Activated T-helper 17 cell treated with anti-CD3 and anti-CD28 coated beads, Interleukin-2, amount 50 U/mL, for 72 hours (primary cell): ENCODE results near the gene SPATA25. TPM values are rescaled to one million over a fixed set of nuclear protein-coding genes. Genes with fewer than 3 reads are reported as not detected.
A peak's percentile ranks its signal among the peaks of the same experiment; 100 is the strongest.
"Not testable (repeated sequence)": the region's sequence is repeated elsewhere in the genome, so short reads cannot be mapped to it uniquely, and the experiment has no call there.

ENCODE experiments used
- ATAC-seq: fragments of 150-1000 bp; cut with Tn5 transposase; replicated peaks from 2 replicates; pipeline ENCODE4 v1.10.0; 2021; ENCODE audit warnings: mild to moderate bottlenecking, moderate library complexity
- H3K27ac Mint-ChIP-seq: one replicate; pipeline ENCODE4 v1.8.0; 2022; ENCODE audit warnings: mixed read lengths
- H3K27me3 Mint-ChIP-seq: one replicate; pipeline ENCODE4 v1.8.0; 2022; ENCODE audit warnings: mixed read lengths
- H3K36me3 Mint-ChIP-seq: one replicate; pipeline ENCODE4 v1.8.0; 2022; ENCODE audit warnings: low read depth, mild to moderate bottlenecking, mixed read lengths
- H3K4me1 Mint-ChIP-seq: one replicate; pipeline ENCODE4 v1.8.0; 2022; ENCODE audit warnings: mixed read lengths
- H3K4me3 Mint-ChIP-seq: one replicate; pipeline ENCODE4 v1.8.0; 2022; ENCODE audit warnings: mild to moderate bottlenecking, mixed read lengths
- H3K9me3 Mint-ChIP-seq: one replicate; pipeline ENCODE4 v1.8.0; 2022; ENCODE audit warnings: mixed read lengths
- total RNA-seq, 2 donors: library from RNA; stranded (reverse); gene quantifications; one replicate each; pipeline ENCODE4 v1.2.3, GENCODE V29; 2022

SPATA25 gene
- total RNA-seq, 2 donors from 2014 or later = 0.69 to 0.74 TPM

DNA sequence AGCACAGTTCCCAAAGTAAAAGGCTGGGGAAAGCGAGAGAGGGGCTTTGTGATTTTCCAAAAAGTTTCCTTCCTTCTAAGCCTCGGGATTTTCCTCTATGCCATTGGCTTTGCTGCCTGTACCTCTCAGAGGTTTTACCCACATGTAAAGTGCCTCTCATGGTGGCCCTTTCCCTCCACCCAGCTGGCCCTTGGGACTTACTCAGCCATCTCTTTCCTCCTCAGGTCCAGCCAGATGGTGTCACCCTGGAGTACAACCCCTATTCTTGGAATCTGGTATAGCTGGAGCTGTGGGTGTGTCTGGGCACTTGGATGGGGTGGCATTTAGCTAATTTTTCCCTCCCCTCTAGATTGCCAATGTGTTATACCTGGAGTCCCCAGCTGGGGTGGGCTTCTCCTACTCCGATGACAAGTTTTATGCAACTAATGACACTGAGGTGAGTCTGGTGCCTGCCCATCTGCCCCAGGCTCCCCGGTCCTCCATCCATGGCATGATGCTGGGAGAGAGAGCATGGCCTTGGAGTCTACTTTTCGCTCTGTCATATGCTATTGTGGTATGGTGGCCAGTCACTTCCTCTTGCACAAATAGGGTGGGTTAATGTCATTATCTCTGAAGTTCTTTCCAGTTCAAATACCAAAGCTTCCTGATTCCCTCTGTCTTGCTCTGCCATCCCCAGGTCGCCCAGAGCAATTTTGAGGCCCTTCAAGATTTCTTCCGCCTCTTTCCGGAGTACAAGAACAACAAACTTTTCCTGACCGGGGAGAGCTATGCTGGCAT, 4.8 kb upstream of the SPATA25 start:
- ATAC-seq = no peak
- peak overlapping the region; percentile 95 for H3K4me3 Mint-ChIP-seq
- H3K27me3 Mint-ChIP-seq = no peaks in the 10 kb centered on the region
- H3K9me3 Mint-ChIP-seq = no peaks in the 10 kb centered on the region
- peak overlapping the region; percentile 90 for H3K27ac Mint-ChIP-seq
- H3K4me1 Mint-ChIP-seq = peaks cover 15% of the 10 kb centered on the region
- peaks cover 55% of the 10 kb centered on the region for H3K36me3 Mint-ChIP-seq

DNA sequence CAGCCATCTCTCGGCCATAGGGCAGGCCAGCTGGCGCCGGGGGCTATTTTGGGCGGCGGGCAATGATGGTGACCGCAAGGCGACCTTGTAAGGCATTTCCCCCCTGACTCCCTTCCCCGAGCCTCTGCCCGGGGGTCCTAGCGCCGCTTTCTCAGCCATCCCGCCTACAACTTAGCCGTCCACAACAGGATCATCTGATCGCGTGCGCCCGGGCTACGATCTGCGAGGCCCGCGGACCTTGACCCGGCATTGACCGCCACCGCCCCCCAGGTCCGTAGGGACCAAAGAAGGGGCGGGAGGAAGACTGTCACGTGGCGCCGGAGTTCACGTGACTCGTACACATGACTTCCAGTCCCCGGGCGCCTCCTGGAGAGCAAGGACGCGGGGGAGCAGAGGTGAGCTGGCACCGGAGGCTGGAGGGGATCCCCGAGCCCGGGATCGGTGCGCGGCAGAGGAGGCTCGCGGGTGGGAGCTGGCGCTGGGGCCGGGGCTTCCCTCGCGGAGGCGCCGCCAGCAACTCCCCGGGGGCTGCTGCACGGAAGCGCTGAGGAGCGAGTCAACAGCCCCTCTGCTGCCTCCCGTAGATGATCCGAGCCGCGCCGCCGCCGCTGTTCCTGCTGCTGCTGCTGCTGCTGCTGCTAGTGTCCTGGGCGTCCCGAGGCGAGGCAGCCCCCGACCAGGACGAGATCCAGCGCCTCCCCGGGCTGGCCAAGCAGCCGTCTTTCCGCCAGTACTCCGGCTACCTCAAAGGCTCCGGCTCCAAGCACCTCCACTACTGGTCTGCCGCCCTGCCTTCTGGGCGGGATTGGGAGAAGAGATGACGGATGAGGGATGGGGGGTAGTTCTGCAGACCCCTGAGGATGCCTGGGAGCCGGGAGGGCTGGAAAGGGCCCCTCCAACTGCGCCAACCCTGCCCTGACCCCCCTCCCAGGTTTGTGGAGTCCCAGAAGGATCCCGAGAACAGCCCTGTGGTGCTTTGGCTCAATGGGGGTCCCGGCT, 3.9 kb upstream of the SPATA25 start, which contains the start of the genes CTSA and NEURL2:
TSS of gene CTSA (plus strand) at position 351 of the 999 bp plus-strand sequence. CDS start at position 585, 234 bp downstream.
TSS of gene NEURL2 (minus strand) at position 224 of the 999 bp plus-strand sequence. CDS start at position 7, 217 bp downstream.
- H3K36me3 Mint-ChIP-seq = peaks cover 46% of the 10 kb centered on the region
- peak; percentile 84 for ATAC-seq
- peaks cover 15% of the 10 kb centered on the region for H3K4me1 Mint-ChIP-seq
- peak within 1 kb of the TSS; percentile 90 for H3K27ac Mint-ChIP-seq
- H3K9me3 Mint-ChIP-seq = no peaks in the 10 kb centered on the region
- H3K27me3 Mint-ChIP-seq = no peaks in the 10 kb centered on the region
- peak within 1 kb of the TSS; percentile 95 for H3K4me3 Mint-ChIP-seq

DNA sequence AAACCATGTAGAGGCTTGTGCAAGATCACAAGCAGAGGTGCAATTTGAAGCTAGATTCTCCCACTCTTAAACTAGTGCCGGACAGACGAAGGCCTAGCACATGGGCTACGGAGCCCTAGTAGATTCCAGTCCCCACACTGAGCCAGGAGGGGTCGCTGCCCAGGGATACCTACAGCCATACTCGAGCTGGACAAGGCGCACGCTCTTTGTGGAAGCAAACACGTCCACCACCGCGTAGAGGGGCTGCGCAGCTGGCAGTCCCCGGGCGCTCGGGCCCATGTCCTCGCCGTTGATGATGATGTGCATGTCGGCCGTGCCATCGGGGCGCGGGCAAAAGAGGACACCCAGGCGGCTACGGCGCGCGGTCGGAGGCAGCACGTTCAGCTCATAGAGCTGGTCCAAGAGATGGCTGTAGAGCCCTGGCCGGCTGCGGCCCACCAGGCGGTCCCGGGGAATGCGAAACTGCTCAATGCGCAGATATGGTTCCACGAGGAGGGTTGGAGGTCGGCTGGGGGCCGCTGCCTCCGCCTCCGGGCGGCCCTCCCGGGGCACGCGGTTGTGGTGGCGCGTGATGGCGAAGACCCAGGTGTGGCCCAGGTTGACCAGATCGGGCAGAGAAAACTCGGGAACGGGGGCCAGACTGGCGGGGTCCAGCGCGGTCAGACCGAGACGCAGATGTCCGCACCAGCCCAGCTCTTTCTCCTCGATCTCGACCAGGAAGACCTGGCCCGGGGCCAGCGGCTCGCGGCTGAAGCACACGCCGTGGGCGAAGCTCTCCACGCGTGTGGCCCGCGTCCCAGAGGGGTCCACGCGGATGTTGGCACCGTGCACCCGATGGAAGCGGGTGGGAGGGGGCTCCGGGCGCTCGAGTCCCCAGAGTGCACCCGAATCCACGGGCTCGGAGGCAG, 2.9 kb upstream of the SPATA25 start:
- peaks cover 36% of the 10 kb centered on the region for H3K36me3 Mint-ChIP-seq
- H3K27ac Mint-ChIP-seq = peak overlapping the region; percentile 90
- no peaks in the 10 kb centered on the region for H3K27me3 Mint-ChIP-seq
- H3K4me3 Mint-ChIP-seq = peak overlapping the region; percentile 95
- peaks cover 15% of the 10 kb centered on the region for H3K4me1 Mint-ChIP-seq
- peak; percentile 5 for ATAC-seq
- no peaks in the 10 kb centered on the region for H3K9me3 Mint-ChIP-seq

DNA sequence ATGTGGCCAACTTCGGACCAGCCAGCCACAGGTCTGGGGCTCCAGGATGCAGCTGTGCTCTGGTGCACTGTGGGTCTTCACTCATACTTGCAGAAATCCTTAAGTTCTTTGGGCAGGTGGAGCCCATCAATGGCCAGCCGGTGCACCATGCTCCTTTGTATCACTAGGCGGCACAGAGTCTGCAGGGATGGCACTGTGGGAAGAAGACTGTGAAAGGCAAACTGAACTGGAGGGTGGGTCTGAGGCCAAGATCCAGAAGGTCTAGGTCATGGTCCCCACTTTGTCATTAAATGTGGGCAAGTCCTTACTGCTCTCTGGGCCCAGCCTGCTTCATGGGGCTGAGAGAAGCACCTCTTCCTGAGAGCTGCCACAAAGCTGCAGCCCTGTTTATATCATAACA, 1.3 kb upstream of the SPATA25 start:
- Mint-ChIP-seq H3K36me3 (peaks cover 30% of the 10 kb centered on the region), H3K9me3 (no peaks in the 10 kb centered on the region)

DNA sequence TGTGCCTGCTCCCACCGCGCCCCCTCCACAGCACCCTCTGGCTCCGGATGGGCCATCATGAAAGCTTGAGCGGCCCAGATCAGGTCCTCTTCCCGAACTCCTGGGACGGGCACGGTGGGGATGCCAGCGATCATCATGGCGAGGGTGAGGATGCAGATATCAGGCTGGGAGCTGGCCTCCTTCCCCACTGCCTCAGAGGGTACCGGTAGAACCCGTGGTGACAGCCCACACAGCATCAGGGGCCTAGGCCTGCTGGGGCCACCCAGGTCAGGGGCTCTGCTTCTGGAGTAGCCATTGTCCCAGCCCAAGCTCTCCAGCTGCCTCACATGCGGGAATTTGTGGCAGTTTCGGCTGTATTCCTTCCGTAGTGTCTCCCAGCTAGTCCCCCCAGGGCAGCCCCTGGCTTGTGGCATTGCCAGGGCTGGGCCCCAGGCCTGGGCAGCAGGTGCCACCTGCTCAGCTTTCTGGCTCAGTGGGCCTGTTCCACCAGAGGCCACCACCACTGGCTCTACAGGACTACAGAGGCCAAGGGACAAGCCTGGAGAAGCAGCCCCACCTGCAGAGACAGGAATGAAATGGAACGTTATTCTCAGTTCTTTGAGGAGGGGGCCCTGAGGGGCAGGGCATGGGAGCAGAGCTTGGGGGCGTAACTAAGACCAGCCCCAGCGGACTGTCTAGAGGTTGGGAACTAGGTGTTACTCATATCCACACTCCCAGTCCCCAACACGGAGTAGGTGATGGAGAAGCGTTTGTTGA, 654 bp downstream of the SPATA25 start:
- Mint-ChIP-seq H3K9me3 (no peaks in the 10 kb centered on the region), H3K4me3 (no peak overlapping the region), H3K27me3 (no peaks in the 10 kb centered on the region), H3K4me1 (peaks cover 18% of the 10 kb centered on the region), H3K27ac (no peak overlapping the region), H3K36me3 (peaks cover 29% of the 10 kb centered on the region)
- ATAC-seq = no peak

More for the DNA sequence above, 1.3 kb upstream of the SPATA25 start:
- no peak for ATAC-seq
- Mint-ChIP-seq H3K4me3 (no peak overlapping the region), H3K27ac (no peak overlapping the region), H3K27me3 (no peaks in the 10 kb centered on the region), H3K4me1 (peaks cover 14% of the 10 kb centered on the region)

DNA sequence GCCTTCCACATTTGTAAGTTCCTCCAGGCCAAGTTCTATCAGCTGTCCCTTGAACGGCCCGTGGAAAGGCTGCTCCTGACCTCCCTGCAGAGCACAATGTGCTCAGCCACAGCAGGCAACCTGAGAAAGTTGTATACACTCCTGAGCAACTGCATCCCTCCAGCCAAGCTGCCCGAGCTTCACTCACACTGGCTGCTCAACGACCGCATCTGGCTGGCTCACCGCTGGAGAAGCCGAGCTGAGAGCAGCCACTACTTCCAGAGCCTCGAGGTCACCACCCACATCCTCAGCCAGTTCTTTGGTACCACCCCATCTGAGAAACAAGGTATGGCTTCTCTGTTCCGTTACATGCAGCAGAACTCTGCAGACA, 4.3 kb downstream of the SPATA25 start:
- H3K9me3 Mint-ChIP-seq = no peaks in the 10 kb centered on the region
- H3K4me3 Mint-ChIP-seq = peak overlapping the region; percentile 86
- H3K36me3 Mint-ChIP-seq = peaks cover 29% of the 10 kb centered on the region
- no peak overlapping the region for H3K27ac Mint-ChIP-seq
- H3K27me3 Mint-ChIP-seq = no peaks in the 10 kb centered on the region
- H3K4me1 Mint-ChIP-seq = peaks cover 28% of the 10 kb centered on the region
- ATAC-seq = no peak

DNA sequence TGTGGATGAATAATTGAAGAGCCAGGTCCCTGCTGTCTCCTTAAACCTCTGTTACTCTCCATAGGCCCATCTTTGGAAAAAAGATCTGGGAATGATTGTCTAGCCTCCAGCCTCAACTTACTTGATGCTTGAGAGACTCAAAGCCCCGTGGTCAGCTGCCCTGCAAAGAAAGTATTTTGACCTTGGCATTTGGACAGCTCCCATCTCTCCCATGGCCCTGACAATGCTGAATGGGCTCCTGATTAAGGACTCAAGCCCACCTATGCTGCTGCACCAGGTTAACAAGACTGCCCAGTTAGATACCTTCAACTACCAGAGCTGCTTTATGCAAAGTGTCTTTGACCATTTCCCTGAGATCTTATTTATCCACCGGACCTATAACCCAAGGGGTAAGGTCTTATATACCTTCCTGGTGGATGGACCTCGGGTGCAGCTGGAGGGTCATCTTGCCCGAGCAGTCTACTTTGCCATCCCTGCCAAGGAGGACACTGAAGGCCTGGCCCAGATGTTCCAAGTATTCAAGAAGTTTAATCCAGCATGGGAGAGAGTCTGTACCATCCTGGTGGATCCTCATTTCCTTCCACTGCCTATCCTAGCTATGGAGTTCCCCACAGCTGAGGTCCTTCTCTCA, 4.8 kb downstream of the SPATA25 start:
- no peaks in the 10 kb centered on the region for H3K27me3 Mint-ChIP-seq
- no peak for ATAC-seq
- H3K9me3 Mint-ChIP-seq = no peaks in the 10 kb centered on the region
- H3K27ac Mint-ChIP-seq = peak overlapping the region; percentile 87
- peaks cover 28% of the 10 kb centered on the region for H3K4me1 Mint-ChIP-seq
- peak overlapping the region; percentile 86 for H3K4me3 Mint-ChIP-seq
- peaks cover 29% of the 10 kb centered on the region for H3K36me3 Mint-ChIP-seq

DNA sequence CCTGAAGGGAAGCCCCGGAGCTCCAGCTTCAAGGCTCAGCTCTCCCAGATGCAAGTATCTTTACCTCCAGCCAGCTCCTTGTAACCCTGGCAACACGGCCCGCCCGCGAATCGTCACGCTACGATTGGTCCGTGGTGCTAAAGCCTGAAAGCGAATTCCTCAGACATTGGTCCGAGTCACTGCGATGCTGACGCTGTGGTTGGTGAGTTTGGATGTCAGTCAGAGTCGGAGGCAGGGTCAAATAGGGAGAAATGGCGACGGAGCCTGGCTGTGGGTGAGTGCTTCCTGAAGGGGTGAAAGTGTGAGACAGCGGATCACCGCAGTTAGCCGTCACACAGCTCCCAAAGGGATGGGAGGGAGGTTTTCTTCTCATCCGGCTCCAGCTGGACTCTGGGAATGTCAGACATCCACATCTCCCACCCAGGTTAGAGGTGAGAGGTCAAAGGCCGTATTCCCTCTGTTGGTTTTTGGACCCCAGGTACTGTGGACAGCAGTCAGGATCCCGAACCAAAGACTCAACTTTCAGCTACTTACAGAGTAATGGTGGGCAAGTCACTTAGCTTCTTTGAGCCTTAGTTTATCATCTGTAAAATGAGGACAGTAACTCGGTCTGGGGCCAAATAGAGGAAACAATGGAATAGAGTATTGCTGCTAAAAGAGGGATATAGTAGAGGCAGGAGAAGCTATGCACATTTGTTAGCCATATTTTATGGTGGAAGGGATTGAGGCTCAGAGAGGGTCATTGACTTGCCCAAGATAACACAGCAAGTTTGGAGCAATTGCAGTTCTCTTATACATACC, 6.2 kb downstream of the SPATA25 start, which contains the start of gene ZSWIM1:
TSS of gene ZSWIM1 (plus strand) at position 240 of the 801 bp plus-strand sequence. CDS start 1,366 bp downstream, outside the sequence.
- Mint-ChIP-seq H3K4me1 (peaks cover 28% of the 10 kb centered on the region), H3K27ac (peak within 1 kb of the TSS; percentile 87), H3K4me3 (peak within 1 kb of the TSS; percentile 86), H3K36me3 (peaks cover 35% of the 10 kb centered on the region), H3K9me3 (no peaks in the 10 kb centered on the region), H3K27me3 (no peaks in the 10 kb centered on the region)
- peak; percentile 96 for ATAC-seq

DNA sequence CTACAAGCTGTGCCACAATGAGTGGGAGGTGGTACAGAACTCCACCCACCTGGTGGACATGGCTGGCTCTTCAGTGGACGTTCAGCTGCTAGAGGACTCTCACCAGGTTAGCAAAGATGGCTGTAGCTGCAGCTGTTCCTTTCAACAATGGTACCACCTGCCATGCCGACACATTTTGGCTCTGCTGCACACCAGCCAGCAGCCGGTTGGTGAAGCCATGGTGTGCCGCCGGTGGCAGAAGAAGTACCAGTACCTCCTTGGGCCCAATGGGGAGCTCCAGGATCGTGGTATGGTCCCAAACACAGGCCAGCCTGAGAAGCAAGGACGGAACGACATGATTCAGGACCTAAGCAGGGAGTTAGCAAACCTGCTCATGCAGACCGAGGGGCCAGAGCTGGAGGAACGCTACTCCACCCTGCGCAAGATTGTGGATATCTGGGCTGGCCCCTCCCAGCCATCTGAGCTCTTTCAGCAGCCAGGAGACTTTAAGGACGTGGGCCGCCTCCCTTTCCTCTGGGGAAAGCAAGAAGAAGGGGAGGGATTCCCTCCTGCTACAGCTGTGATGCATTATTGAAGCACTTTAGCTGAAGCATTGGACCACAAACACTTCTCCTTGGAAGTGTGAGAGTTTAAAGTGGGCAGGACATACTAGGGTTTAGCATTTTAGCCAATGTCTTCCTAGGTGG, 9.2 kb downstream of the SPATA25 start:
- Mint-ChIP-seq H3K4me1 (peaks cover 20% of the 10 kb centered on the region), H3K27me3 (no peaks in the 10 kb centered on the region), H3K36me3 (peaks cover 24% of the 10 kb centered on the region), H3K4me3 (no peak overlapping the region), H3K27ac (no peak overlapping the region), H3K9me3 (no peaks in the 10 kb centered on the region)
- ATAC-seq = no peak

DNA sequence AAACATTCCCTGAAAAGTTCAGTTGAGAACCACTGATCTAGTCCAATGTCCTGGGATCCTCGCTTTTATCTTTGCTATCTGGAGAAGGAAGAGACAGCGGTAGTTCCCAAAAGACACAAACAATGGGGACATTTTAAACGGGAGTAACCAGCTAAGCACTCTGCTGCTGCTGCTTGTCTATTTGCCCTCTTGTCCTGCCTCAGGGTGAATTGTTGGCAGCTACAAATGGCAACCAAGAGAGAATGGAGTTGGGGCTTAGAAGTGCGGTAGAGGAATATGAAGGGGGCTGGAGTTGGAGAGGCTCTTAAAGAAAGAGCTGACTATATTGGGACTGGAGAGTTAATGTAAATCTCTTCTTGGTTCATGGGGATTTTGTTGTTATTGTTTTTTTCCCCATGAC, 12.8 kb downstream of the SPATA25 start:
- H3K4me1 Mint-ChIP-seq = no peaks in the 10 kb centered on the region
- no peak for ATAC-seq
- H3K36me3 Mint-ChIP-seq = peaks cover 12% of the 10 kb centered on the region
- H3K9me3 Mint-ChIP-seq = no peaks in the 10 kb centered on the region
- no peaks in the 10 kb centered on the region for H3K27me3 Mint-ChIP-seq
- no peak overlapping the region for H3K4me3 Mint-ChIP-seq
- no peak overlapping the region for H3K27ac Mint-ChIP-seq

DNA sequence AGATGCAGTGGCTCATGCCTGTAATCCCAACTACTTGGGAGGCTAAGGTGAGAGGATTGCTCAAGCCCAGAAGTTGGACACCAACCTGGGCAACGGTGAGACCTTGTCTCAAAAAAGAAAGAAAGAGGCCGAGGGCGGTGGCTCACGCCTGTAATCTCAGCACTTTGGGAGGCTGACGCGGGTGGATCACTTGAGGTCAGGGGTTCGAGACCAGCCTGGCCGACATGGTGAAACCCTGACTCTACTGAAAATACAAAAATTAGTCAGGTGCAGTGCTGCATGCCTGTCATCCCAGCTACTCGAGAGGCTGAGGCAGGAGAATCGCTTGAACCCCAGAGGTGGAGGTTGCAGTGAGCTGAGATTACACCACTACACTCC, 13.3 kb downstream of the SPATA25 start:
- not testable (repeated sequence) for H3K27ac Mint-ChIP-seq, H3K27me3 Mint-ChIP-seq, H3K4me3 Mint-ChIP-seq, H3K9me3 Mint-ChIP-seq, ATAC-seq, H3K4me1 Mint-ChIP-seq
- peaks cover 12% of the 10 kb centered on the region for H3K36me3 Mint-ChIP-seq
